Ishikawa (cell line): Measurements from ENCODE around the gene ADA.

Source experiments
- MAX ChIP-seq: IDR thresholded peaks from 2 replicates; pipeline ENCODE4 v1.6.1; 2012
- REST ChIP-seq: IDR thresholded peaks from 2 replicates; pipeline ENCODE4 v1.6.1; 2012; ENCODE audit warnings: low read depth, mild to moderate bottlenecking
- YY1 ChIP-seq: IDR thresholded peaks from 2 replicates; pipeline ENCODE4 v1.6.1; 2012; ENCODE audit warnings: low read depth

GRCh38 chr20:44678242-44678641 is 26.7 kb upstream of the ADA start:
- TF ChIP-seq YY1 (no peak), REST (no peak), MAX (no peak)
